K562 (cell line): ENCODE results near the gene HS2ST1. TPM values are rescaled to one million over a fixed set of nuclear protein-coding genes. Genes with fewer than 3 reads are reported as not detected.

Source experiments
- CREB1 ChIP-seq, 2 experiments: sonication (generic) in 1 of 2; formaldehyde crosslinking in 1 of 2; IDR thresholded peaks; 2 replicates each; pipeline versions ENCODE4 v1.6.1 to v1.8.0; 2012 to 2022; ENCODE audit warnings: inconsistent platforms in 1 of 2, mild to moderate bottlenecking in 1 of 2, missing genetic modification reagents in 1 of 2, moderate library complexity in 1 of 2
- HBP1 ChIP-seq: fragments of 450-650 bp; formaldehyde crosslinking; IDR thresholded peaks from 2 replicates; pipeline ENCODE4 v1.4.0; 2022; ENCODE audit warnings: missing genetic modification characterization
- HMBOX1 ChIP-seq: sonication (generic); IDR thresholded peaks from 2 replicates; pipeline ENCODE4 v1.6.1; 2016
- NCOR1 ChIP-seq: fragments of 450-650 bp; IDR thresholded peaks from 2 replicates; pipeline ENCODE4 v1.6.1; 2016; ENCODE audit warnings: mild to moderate bottlenecking, moderate library complexity
- PHF21A ChIP-seq: fragments of 450-650 bp; IDR thresholded peaks from 2 replicates; pipeline ENCODE4 v1.6.1; 2017; ENCODE audit warnings: low read depth, borderline replicate concordance
- POLR2B ChIP-seq: fragments of 450-650 bp; IDR thresholded peaks from 2 replicates; pipeline ENCODE4 v1.6.1; 2018; ENCODE audit warnings: low read depth; ENCODE audit not compliant: partially characterized antibody
- SAFB ChIP-seq: fragments of 200-400 bp; formaldehyde crosslinking; IDR thresholded peaks from 2 replicates; pipeline ENCODE4 v1.6.1; 2017; ENCODE audit warnings: low read depth, low read length, borderline replicate concordance
- STAT5A ChIP-seq: IDR thresholded peaks from 2 replicates; pipeline ENCODE4 v1.6.1; 2012; ENCODE audit warnings: low read length, inconsistent platforms, borderline replicate concordance
- TARDBP ChIP-seq: fragments of 450-650 bp; IDR thresholded peaks from 2 replicates; pipeline ENCODE4 v1.6.1; 2016
- USF1 ChIP-seq: sonication (generic); formaldehyde crosslinking; IDR thresholded peaks from 2 replicates; pipeline ENCODE4 v1.9.0; 2022; ENCODE audit warnings: mild to moderate bottlenecking, missing genetic modification reagents
- ZBTB49 ChIP-seq: sonication (generic); formaldehyde crosslinking; IDR thresholded peaks from 2 replicates; pipeline ENCODE4 v1.8.0; 2022; ENCODE audit warnings: missing genetic modification reagents, mild to moderate bottlenecking, borderline replicate concordance
- ZNF212 ChIP-seq: fragments of 450-650 bp; formaldehyde crosslinking; IDR thresholded peaks from 2 replicates; pipeline ENCODE4 v1.4.0; 2020; ENCODE audit warnings: mild to moderate bottlenecking
- ZNF274 ChIP-seq: IDR thresholded peaks from 2 replicates; pipeline ENCODE4 v1.6.1; 2011; ENCODE audit warnings: low read depth, mild to moderate bottlenecking, low read length, moderate library complexity, borderline replicate concordance
- ZNF282 ChIP-seq: sonication (generic); formaldehyde crosslinking; IDR thresholded peaks from 2 replicates; pipeline ENCODE4 v1.8.1; 2023; ENCODE audit warnings: missing genetic modification reagents
- ZNF398 ChIP-seq: fragments of 250-450 bp; sonication (Bioruptor Pico); IDR thresholded peaks from 2 replicates; pipeline ENCODE4 v1.8.0; 2021; ENCODE audit warnings: moderate library complexity, mild to moderate bottlenecking, inconsistent platforms
- ZNF518B ChIP-seq: fragments of 250-450 bp; sonication (Bioruptor Pico); IDR thresholded peaks from 2 replicates; pipeline ENCODE4 v1.5.0; 2021; ENCODE audit warnings: mild to moderate bottlenecking, moderate library complexity
- ZSCAN29 ChIP-seq: fragments of 450-650 bp; IDR thresholded peaks from 2 replicates; pipeline ENCODE4 v1.6.1; 2017
- polyA plus RNA-seq, 8 experiments: library from polyadenylated mRNA; depleted of rRNA in 4 of 8; stranded (reverse) in 5 of 8; unstranded in 3 of 8; fragments of >200 nt; fragmentation: Nextera tagmentation in 2 of 8; fragmentation: Illumina TruSeq in 1 of 8; extraction: Ambion mirVana in 2 of 8; extraction: Trizol in 1 of 8; gene quantifications; 2 replicates each; pipeline versions ENCODE4 v1.2.1 to v1.2.3, GENCODE V29; 2011 to 2014; ENCODE audit warnings: inconsistent platforms in 1 of 8, missing spikeins in 1 of 8
- total RNA-seq, 7 experiments: library from RNA; depleted of rRNA in 6 of 7; stranded (reverse); fragments of >200 nt in 6 of 7; fragmentation: Illumina TruSeq in 2 of 7; extraction: Trizol in 2 of 7; gene quantifications; 2 replicates each; pipeline versions ENCODE4 v1.2.1 to v1.2.3, GENCODE V29; 2011 to 2021; ENCODE audit warnings: low replicate concordance in 1 of 7

HS2ST1 gene
- total and polyA plus RNA-seq, 9 of the 15 experiments (the other 6 are each of a cell fraction or from before 2014, with no cell fraction given), result 7.7 to 43.3 (median 25.8) TPM

GRCh38 chr1:86913896-86914600 lies 387 bp upstream of the HS2ST1 start, which contains the start of gene SELENOF (continued):
- no peak for TF ChIP-seq ZNF518B (CRISPR knock-in tag)
- no peak for TF ChIP-seq ZBTB49 (CRISPR knock-in tag)
- no peak for TF ChIP-seq HMBOX1
- TF ChIP-seq POLR2B, result peak; percentile 93
- TF ChIP-seq ZSCAN29, result no peak
- 0 out of 2 replicates have a peak, but pooled peaks have one; percentile 34 for TF ChIP-seq HBP1 (CRISPR knock-in tag)
- no peak for TF ChIP-seq NCOR1
- no peak for TF ChIP-seq ZNF212 (CRISPR knock-in tag)
- no peak for TF ChIP-seq ZNF274
- TF ChIP-seq USF1, result no peak
- TF ChIP-seq ZNF282 (CRISPR knock-in tag), result no peak
- no peak for TF ChIP-seq PHF21A
- no peak for TF ChIP-seq SAFB
- no peak for TF ChIP-seq ZNF398 (CRISPR knock-in tag)
- TF ChIP-seq TARDBP, result no peak
- TF ChIP-seq STAT5A, result no peak
- TF ChIP-seq CREB1 (IDR thresholded peaks at IDR 0.05), result peak; percentile 39
- TF ChIP-seq CREB1 (CRISPR knock-in tag; IDR thresholded peaks at IDR 0.05), result no peak
